Loucy (cell line): ENCODE data around the gene PLIN3.

Experiments
- CTCF ChIP-seq: fragments of 200-600 bp; sonication (generic); conservative IDR thresholded peaks from 2 replicates; pipeline ENCODE4 v1.5.1; 2014; ENCODE audit warnings: mild to moderate bottlenecking, antibody characterized with exemption, low read length
- EZH2phosphoT487 ChIP-seq: fragments of 200-600 bp; IDR thresholded peaks from 2 replicates; pipeline ENCODE4 v1.6.1; 2018; ENCODE audit warnings: antibody characterized with exemption, mild to moderate bottlenecking, moderate library complexity, borderline replicate concordance

- no peak for TF ChIP-seq CTCF
- no peak for TF ChIP-seq EZH2phosphoT487
Observed at GRCh38 chr19:4868286-4868834, 893 bp upstream of the PLIN3 start.
